ENCODE measurements around the gene BLZF1. TPM values are rescaled to one million over a fixed set of nuclear protein-coding genes. Genes with fewer than 3 reads are reported as not detected.

The BLZF1 gene
- total and polyA plus RNA-seq, 2 experiments from 2014 or later: 16.3 to 29.6 TPM

DNA sequence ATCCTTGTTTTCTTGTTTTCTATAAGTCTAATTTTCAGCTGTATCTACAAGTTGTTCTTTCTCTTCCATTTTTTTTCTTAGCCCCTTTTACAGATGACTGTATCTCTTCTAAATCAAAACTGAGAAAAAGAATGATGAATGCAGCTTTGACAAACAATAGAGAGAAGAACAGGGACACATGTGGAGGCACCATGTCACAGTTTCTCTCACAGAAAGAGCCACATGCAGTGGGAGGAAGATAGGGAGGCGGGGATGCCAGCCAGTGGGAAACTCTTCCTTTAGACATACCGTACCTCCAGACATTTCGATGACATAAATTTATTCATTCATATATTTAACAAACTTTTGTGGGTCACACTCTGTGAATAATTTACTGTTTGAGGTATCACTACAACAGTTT is 45.9 kb upstream of the BLZF1 start:
- Histone ChIP-seq H3K4me3 (no peak overlapping the region), H3K27me3 (no peaks in the 10 kb centered on the region), H2AFZ (no peak overlapping the region), H3K4me2 (no peak overlapping the region), H3K9me2 (replicated peaks; ENCODE audit: insufficient read depth) (no peaks in the 10 kb centered on the region), H3K9me3 (ENCODE audit: low read depth) (no peaks in the 10 kb centered on the region), H3K79me2 (no peaks in the 10 kb centered on the region), H4K20me1 (ENCODE audit: insufficient read depth, poor library complexity, severe bottlenecking) (no peaks in the 10 kb centered on the region), H3K27ac (no peak overlapping the region), H3K36me3 (replicated peaks; ENCODE audit: insufficient read depth, low read depth) (no peaks in the 10 kb centered on the region), H3K4me1 (ENCODE audit: insufficient read depth) (no peaks in the 10 kb centered on the region)
- 95% methylated on average over 3 of the region's 3 CpGs for WGBS (ENCODE audit: low lambda C conversion rate, missing lambda C conversion rate)
- no peak for DNase-seq (ENCODE audit: low spot score)
- TF ChIP-seq EZH2 (IDR thresholded peaks at IDR 0.05; ENCODE audit: borderline replicate concordance): no peak
- TF ChIP-seq, protein P1, sequence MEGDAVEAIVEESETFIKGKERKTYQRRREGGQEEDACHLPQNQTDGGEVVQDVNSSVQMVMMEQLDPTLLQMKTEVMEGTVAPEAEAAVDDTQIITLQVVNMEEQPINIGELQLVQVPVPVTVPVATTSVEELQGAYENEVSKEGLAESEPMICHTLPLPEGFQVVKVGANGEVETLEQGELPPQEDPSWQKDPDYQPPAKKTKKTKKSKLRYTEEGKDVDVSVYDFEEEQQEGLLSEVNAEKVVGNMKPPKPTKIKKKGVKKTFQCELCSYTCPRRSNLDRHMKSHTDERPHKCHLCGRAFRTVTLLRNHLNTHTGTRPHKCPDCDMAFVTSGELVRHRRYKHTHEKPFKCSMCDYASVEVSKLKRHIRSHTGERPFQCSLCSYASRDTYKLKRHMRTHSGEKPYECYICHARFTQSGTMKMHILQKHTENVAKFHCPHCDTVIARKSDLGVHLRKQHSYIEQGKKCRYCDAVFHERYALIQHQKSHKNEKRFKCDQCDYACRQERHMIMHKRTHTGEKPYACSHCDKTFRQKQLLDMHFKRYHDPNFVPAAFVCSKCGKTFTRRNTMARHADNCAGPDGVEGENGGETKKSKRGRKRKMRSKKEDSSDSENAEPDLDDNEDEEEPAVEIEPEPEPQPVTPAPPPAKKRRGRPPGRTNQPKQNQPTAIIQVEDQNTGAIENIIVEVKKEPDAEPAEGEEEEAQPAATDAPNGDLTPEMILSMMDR (IDR thresholded peaks at IDR 0.05; ENCODE audit: poor library complexity): no peak

GRCh38 chr1:169325117-169325516 is 42.9 kb upstream of the BLZF1 start:
- WGBS (ENCODE audit: low lambda C conversion rate, missing lambda C conversion rate): 92% methylated on average over 1 of the region's 1 CpG
- no peak for TF ChIP-seq EZH2phosphoT487 (IDR thresholded peaks at IDR 0.05; ENCODE audit: low read depth, severe bottlenecking, unreplicated experiment)
- TF ChIP-seq, protein P1 (IDR thresholded peaks at IDR 0.05; ENCODE audit: poor library complexity): no peak
- TF ChIP-seq EZH2 (IDR thresholded peaks at IDR 0.05; ENCODE audit: borderline replicate concordance): no peak
- no peak overlapping the region for H3K4me3 ChIP-seq

DNA sequence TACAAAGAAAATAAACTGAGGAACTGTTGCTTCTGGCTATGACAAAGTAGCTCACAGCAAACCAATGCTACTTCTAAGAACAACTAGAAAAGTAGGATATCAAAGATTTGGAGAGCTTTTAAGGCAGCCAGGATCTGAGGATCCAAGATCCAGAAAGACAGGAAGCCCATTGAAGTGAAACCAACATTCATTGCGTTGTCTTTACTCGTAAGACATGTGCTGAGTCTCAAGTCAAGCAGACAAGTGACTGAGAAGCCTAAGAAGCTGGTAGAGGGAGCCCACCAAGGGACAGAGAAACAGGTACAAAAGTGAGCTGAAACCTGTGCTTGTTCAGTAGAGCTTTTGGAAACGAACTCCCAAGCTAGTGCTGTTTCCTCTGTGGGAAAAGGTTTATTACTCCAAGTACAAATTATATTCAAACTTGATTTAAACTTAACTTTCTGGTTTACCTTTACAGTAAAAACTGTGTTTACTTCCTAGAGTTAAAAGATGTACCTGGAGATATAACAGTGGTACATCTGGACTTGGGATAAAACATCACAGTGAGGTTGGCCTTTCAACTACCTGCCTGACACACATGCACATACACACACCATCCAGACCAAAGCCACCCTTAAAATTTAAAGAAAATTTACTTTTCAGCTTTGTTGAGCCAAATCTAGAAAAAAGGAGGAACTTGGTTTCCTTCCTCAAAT is 41.6 kb upstream of the BLZF1 start:
- no peaks in the 10 kb centered on the region for H3K36me3 ChIP-seq (replicated peaks; ENCODE audit: insufficient read depth, low read depth)
- 91% methylated on average over 3 of the region's 3 CpGs for WGBS (ENCODE audit: low lambda C conversion rate, missing lambda C conversion rate)
- H3K9me3 ChIP-seq (ENCODE audit: low read depth): no peaks in the 10 kb centered on the region
- no peaks in the 10 kb centered on the region for H3K9me2 ChIP-seq (replicated peaks; ENCODE audit: insufficient read depth)
- no peak overlapping the region for H3K4me2 ChIP-seq
- peaks cover 23% of the 10 kb centered on the region for H3K79me2 ChIP-seq
- no peak overlapping the region for H3K4me3 ChIP-seq
- no peaks in the 10 kb centered on the region for H4K20me1 ChIP-seq (ENCODE audit: insufficient read depth, poor library complexity, severe bottlenecking)
- TF ChIP-seq, protein P1 (IDR thresholded peaks at IDR 0.05; ENCODE audit: poor library complexity): no peak
- TF ChIP-seq EZH2phosphoT487 (IDR thresholded peaks at IDR 0.05; ENCODE audit: low read depth, severe bottlenecking, unreplicated experiment): no peak
- TF ChIP-seq EZH2 (IDR thresholded peaks at IDR 0.05; ENCODE audit: borderline replicate concordance): no peak
- H3K27ac ChIP-seq: no peak overlapping the region
- no peak for DNase-seq (ENCODE audit: low spot score)
- H3K27me3 ChIP-seq: no peaks in the 10 kb centered on the region
- no peaks in the 10 kb centered on the region for H3K4me1 ChIP-seq (ENCODE audit: insufficient read depth)
- no peak overlapping the region for H2AFZ ChIP-seq

More at GRCh38 chr1:169325117-169325516, 42.9 kb upstream of the BLZF1 start:
- H3K4me1 ChIP-seq (ENCODE audit: insufficient read depth): no peaks in the 10 kb centered on the region
- DNase-seq (ENCODE audit: low spot score): no peak
- H3K36me3 ChIP-seq (replicated peaks; ENCODE audit: insufficient read depth, low read depth): no peaks in the 10 kb centered on the region
- H3K27ac ChIP-seq: no peak overlapping the region
- no peaks in the 10 kb centered on the region for H4K20me1 ChIP-seq (ENCODE audit: insufficient read depth, poor library complexity, severe bottlenecking)
- peaks cover 10% of the 10 kb centered on the region for H3K79me2 ChIP-seq
- H3K27me3 ChIP-seq: no peaks in the 10 kb centered on the region
- H2AFZ ChIP-seq: no peak overlapping the region
- no peaks in the 10 kb centered on the region for H3K9me3 ChIP-seq (ENCODE audit: low read depth)
- H3K4me2 ChIP-seq: no peak overlapping the region
- H3K9me2 ChIP-seq (replicated peaks; ENCODE audit: insufficient read depth): no peaks in the 10 kb centered on the region

- Histone ChIP-seq H3K4me2 (no peak overlapping the region), H2AFZ (no peak overlapping the region), H4K20me1 (ENCODE audit: insufficient read depth, poor library complexity, severe bottlenecking) (no peaks in the 10 kb centered on the region), H3K4me3 (no peak overlapping the region), H3K27ac (no peak overlapping the region), H3K36me3 (replicated peaks; ENCODE audit: insufficient read depth, low read depth) (peaks cover 2% of the 10 kb centered on the region), H3K79me2 (peaks cover 28% of the 10 kb centered on the region), H3K4me1 (ENCODE audit: insufficient read depth) (no peaks in the 10 kb centered on the region), H3K9me3 (ENCODE audit: low read depth) (no peaks in the 10 kb centered on the region), H3K27me3 (no peaks in the 10 kb centered on the region), H3K9me2 (replicated peaks; ENCODE audit: insufficient read depth) (no peaks in the 10 kb centered on the region)
- DNase-seq (ENCODE audit: low spot score): no peak
- TF ChIP-seq, protein P1 (IDR thresholded peaks at IDR 0.05; ENCODE audit: poor library complexity): no peak
- TF ChIP-seq EZH2 (IDR thresholded peaks at IDR 0.05; ENCODE audit: borderline replicate concordance) (no peak), EZH2phosphoT487 (IDR thresholded peaks at IDR 0.05; ENCODE audit: low read depth, severe bottlenecking, unreplicated experiment) (no peak)
These were observed 41.1 kb upstream of the BLZF1 start for GRCh38 chr1:169326956-169327268.
